Suprapubic skin (tissue), 3 donors: ENCODE data around the gene C2CD4D.

Source experiments
- CTCF ChIP-seq, 2 donors: fragments of 200-600 bp in 1 of 2; fragments of 450-650 bp in 1 of 2; sonication (generic) in 1 of 2; IDR thresholded peaks; one replicate each; pipeline ENCODE4 v1.5.1; 2016 to 2019; ENCODE audit warnings: antibody characterized with exemption in 2 of 2, mild to moderate bottlenecking in 1 of 2, moderate library complexity in 1 of 2
- POLR2A ChIP-seq, 2 donors: fragments of 450-650 bp; IDR thresholded peaks; one replicate each; pipeline ENCODE4 v1.6.1; 2017; ENCODE audit warnings: antibody characterized with exemption in 2 of 2, mild to moderate bottlenecking in 2 of 2, moderate library complexity in 2 of 2

GRCh38 chr1:151813271-151813977, 26.2 kb downstream of the C2CD4D start:
- TF ChIP-seq CTCF (IDR thresholded peaks at IDR 0.05): no peak
- TF ChIP-seq POLR2A (IDR thresholded peaks at IDR 0.05): no peak
